ENCODE data around the gene LYPLA2. TPM values are rescaled to one million over a fixed set of nuclear protein-coding genes. Genes with fewer than 3 reads are reported as not detected.

Gene LYPLA2
- total and polyA plus RNA-seq, 2 of the 4 experiments (the other 2 are of a cell fraction), result 44.3 to 78.6 TPM

- H3K36me3 ChIP-seq (ENCODE audit: control insufficient read depth, insufficient read depth, low read length), result no peaks in the 10 kb centered on the region
- in situ Hi-C loops (cut with MboI; ENCODE audit: low sequenced_read_pairs), result no loop called here
- H3K4me3 ChIP-seq (ENCODE audit: insufficient read depth, low read depth, low read length), result no peak overlapping the region
- no peak for DNase-seq
- H4K8ac ChIP-seq (ENCODE audit: low read depth in 2 of 2, low read length in 2 of 2), result no peak overlapping the region
- no peak overlapping the region for H3K56ac ChIP-seq (ENCODE audit: extremely low read depth, insufficient read depth, low read length)
- no peak overlapping the region for H3K9ac ChIP-seq (ENCODE audit: low read depth, low read length)
- no peaks in the 10 kb centered on the region for H3K79me1 ChIP-seq (ENCODE audit: low read depth in 1 of 2, low read length in 2 of 2)
- no peak overlapping the region for H3K4me2 ChIP-seq (ENCODE audit: low read depth, low read length)
- H2BK15ac ChIP-seq (ENCODE audit: low read depth, low read length), result no peak overlapping the region
- POLR2A ChIA-PET (ENCODE audit: unreplicated experiment), result no interaction called here
- no peaks in the 10 kb centered on the region for H3K9me3 ChIP-seq (ENCODE audit: control insufficient read depth, insufficient read depth, low read length)
- no peak overlapping the region for H2AK5ac ChIP-seq (ENCODE audit: low read depth, low read length)
- intact Hi-C loops (cut with micrococcal nuclease), result no loop called here
- no peak overlapping the region for H3K14ac ChIP-seq (replicated peaks; ENCODE audit: low read depth, low read length)
- CTCF ChIA-PET, result interaction anchor here (0.6 kb wide), 1 partner anchor 793 kb away, joined by 3 read pairs; no protein-coding TSS in a partner anchor
- H3K23ac ChIP-seq (ENCODE audit: low read depth, low read length), result no peak overlapping the region
- peaks cover 28% of the 10 kb centered on the region for H3K27me3 ChIP-seq (ENCODE audit: control insufficient read depth, insufficient read depth, low read length)
- no peak overlapping the region for H4K5ac ChIP-seq (ENCODE audit: low read depth, low read length)
- no CpG with 5 or more reads among the region's 5 CpGs for WGBS, 2 experiments (ENCODE audit: extremely low coverage in 2 of 2, insufficient read length in 1 of 2)
- no peak overlapping the region for H4K91ac ChIP-seq (ENCODE audit: insufficient read depth, low read depth, low read length)
- dilution Hi-C loops (cut with HindIII; ENCODE audit: low sequenced_read_pairs, unreplicated experiment), result no loop called here
- no peaks in the 10 kb centered on the region for H3K4me1 ChIP-seq (ENCODE audit: control insufficient read depth, insufficient read depth, low read length)
- H2AK9ac ChIP-seq (replicated peaks; ENCODE audit: low read depth, low read length, poor library complexity), result no peak overlapping the region
- no peak overlapping the region for H3K18ac ChIP-seq (ENCODE audit: low read depth, low read length)
- H2BK120ac ChIP-seq (ENCODE audit: low read depth, low read length), result no peak overlapping the region
- no peak overlapping the region for H3K27ac ChIP-seq (ENCODE audit: insufficient read depth, low read length)
- H4K20me1 ChIP-seq (ENCODE audit: insufficient read depth, low read length), result no peaks in the 10 kb centered on the region
- no peak overlapping the region for H3K4ac ChIP-seq (ENCODE audit: low read depth, low read length)
- H2BK5ac ChIP-seq (ENCODE audit: low read depth, low read length, poor library complexity, severe bottlenecking), result no peak overlapping the region
- no TSS peak for BruUV-seq (replicated peaks)
- TF ChIP-seq MAFK (IDR thresholded peaks at IDR 0.05; ENCODE audit: low read depth, low read length), result no peak
- no peak for TF ChIP-seq SMC3 (IDR thresholded peaks at IDR 0.05; ENCODE audit: low read depth, low read length)
- TF ChIP-seq POLR2A (IDR thresholded peaks at IDR 0.05; ENCODE audit: low read depth, low read length), result no peak
- TF ChIP-seq RAD21 (IDR thresholded peaks at IDR 0.05; ENCODE audit: low read length), result no peak
- TF ChIP-seq NFE2L2 (IDR thresholded peaks at IDR 0.05; ENCODE audit: low read depth, low read length), result no peak
- no peak for TF ChIP-seq USF2 (IDR thresholded peaks at IDR 0.05; ENCODE audit: low read depth, low read length)
- no peak for TF ChIP-seq RCOR1 (IDR thresholded peaks at IDR 0.05; ENCODE audit: insufficient replicate concordance, low read length)
- no peak for TF ChIP-seq CEBPB (IDR thresholded peaks at IDR 0.05; ENCODE audit: low read depth, low read length)
- no peak for TF ChIP-seq CHD1 (IDR thresholded peaks at IDR 0.05; ENCODE audit: low read depth, low read length)
- TF ChIP-seq MXI1 (IDR thresholded peaks at IDR 0.05; ENCODE audit: borderline replicate concordance, low read depth, low read length), result no peak
- TF ChIP-seq RFX5 (IDR thresholded peaks at IDR 0.05; ENCODE audit: low read depth, low read length), result no peak
- no peak for TF ChIP-seq ELK1 (IDR thresholded peaks at IDR 0.05; ENCODE audit: borderline replicate concordance, low read depth, low read length)
- no peak for TF ChIP-seq CTCF (conservative IDR thresholded peaks at IDR 0.05; ENCODE audit: low read depth, low read length)
- no peak for TF ChIP-seq BHLHE40 (IDR thresholded peaks at IDR 0.05; ENCODE audit: low read depth, low read length)
- TF ChIP-seq MAZ (IDR thresholded peaks at IDR 0.05; ENCODE audit: borderline replicate concordance, low read depth, low read length), result no peak
- TF ChIP-seq FOS (IDR thresholded peaks at IDR 0.05; ENCODE audit: low read depth, low read length), result no peak
- ATAC-seq (ENCODE audit: low read depth), result no peak
- H3K9me1 ChIP-seq (ENCODE audit: insufficient read depth, low read length), result no peaks in the 10 kb centered on the region
- H2AFZ ChIP-seq (replicated peaks; ENCODE audit: low read length, poor library complexity), result no peak overlapping the region
- H2BK20ac ChIP-seq (ENCODE audit: low read depth, low read length), result no peak overlapping the region
Measured at GRCh38 chr1:23843644-23844043, 52.7 kb downstream of the LYPLA2 start.

Data from IMR-90 (cell line).